GM18909 (cell line): ENCODE measurements around the gene EIF3K.

ENCODE experiments used
- ATAC-seq: cut with Tn5 transposase; IDR thresholded peaks from one replicate; pipeline ENCODE4 v1.9.1; 2021; ENCODE audit warnings: mild to moderate bottlenecking; ENCODE audit not compliant: unreplicated experiment, poor library complexity

Gene EIF3K

DNA sequence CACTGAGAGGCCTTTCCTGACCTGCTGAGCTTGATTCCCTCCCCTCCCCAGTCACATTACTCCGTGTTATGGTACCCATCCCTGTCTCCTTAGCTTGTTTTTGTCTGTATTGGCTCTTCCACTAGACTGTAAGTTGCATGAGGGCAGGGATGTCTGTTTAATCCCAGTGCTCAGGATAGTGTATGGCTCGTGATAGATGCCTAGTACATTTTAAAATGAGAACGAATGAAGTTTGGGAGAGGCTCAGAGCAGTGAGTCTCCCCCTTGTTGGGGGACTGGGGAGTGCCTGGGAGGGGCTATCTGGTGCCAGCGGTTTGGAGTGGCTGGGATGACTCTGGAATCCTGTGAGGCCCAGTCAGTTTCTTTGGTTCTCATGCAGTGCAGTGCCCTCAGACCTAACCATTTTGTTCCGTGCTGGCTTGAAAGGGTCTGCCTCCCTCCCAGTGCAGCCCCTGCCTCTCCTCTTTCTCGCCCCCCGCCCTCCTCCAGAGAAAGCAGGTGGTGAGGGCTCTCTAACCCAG is 63.9 kb downstream of the EIF3K start:
- ATAC-seq, result no peak

DNA sequence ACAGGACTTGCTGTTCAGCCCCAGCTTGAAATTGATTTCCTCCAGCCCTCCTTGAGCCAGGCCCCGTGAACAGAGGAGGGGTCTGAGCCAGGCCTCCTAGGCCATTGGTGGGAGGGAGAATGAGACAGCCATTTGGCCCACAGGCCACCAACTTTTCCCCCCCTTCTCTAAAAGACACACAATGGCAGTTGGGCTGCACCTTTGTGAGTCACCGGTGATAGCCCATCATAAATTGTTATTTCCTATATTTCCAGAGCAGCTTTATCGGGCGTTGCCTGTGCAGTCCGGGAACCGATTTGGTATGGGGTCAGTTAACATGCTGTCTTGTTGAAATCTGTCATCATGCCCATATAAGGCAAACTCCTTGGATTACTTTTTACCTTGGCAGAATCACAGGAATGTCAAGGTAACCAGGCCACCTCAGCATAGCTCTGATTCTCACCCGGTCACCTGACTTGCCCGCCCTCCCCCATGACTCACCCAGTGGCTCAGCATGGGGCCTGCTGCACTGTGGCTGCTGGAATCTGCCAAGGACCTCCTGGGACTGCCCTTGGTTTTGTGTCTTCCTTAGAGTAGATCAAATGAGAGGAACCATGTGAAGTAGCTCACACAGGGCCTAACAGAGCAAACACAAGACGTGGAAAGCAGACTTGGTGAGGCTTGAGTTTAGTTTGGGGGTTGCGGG is 64.5 kb downstream of the EIF3K start:
- ATAC-seq, result no peak

DNA sequence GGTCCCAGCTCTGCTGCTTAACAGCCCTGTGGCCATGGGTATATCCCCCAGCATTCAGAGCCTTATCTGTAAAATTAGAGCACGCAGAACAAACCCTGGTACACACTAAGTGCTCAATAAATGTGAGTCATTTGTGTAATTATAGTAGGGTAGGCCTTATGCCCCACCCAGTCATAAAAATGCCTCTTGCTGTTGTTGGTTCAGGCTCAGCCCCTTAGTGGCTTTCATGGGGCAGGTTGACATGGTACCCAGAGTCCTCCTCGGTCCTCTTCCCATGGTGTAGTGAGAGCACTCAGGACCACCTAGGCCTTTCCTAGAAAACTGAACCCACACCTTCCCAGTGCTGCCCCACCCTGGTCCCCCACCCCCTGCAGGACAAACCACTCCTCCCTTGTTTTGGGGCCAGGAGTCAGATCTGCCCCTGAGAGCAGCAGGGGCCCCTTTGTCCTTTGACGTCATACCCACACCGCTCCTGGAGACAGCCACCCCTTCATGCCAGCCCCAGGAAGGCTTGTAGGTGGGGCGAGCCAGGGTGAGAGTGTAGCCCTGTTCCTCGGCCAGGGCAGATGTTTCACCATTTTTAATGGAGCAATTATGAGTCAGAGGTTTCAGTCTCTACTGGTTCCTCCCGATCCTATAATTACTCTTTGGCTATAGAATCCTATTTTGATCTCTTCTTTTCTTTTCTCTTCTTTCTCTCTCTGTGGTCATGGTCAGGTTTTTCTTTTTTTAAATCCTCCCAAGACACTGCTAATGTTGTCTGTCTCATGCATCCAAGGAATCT is 65.3 kb downstream of the EIF3K start:
- no peak for ATAC-seq

DNA sequence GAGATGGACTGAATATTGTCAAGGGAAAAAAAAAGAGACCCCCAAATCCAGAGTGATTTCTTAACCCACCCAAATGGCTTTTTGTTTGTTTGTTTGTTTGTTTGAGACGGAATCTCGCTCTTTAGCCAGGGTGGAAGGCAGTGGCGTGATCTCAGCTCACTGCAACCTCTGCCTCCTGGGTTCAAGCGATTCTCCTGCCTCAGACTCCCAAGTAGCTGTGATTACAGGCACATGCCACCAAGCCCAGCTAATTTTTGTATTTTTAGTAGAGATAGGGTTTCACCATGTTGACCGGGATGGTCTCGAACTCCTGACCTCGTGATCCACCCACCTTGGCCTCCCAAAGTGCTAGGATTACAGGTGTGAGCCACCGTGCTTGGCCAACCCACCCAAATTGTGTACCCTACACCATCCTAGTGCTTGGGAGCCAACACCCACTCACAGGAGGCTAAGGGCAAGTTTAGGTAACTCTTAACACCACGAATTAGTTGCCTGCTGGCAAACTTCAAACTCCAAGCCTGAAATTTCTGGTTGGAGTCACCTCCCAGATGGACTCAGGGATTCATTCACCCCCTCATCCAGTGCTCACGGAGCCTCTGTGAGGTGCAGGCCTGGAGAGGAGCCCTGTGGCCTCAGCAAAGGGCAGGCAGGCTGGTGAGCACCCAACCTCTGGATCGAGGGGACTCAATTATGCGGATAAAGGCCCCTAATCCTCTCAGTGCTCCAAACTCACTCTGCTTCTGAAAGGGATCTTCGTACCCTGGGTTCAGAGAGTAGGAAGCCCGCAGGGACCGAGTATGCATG is 66.1 kb downstream of the EIF3K start:
- ATAC-seq, result no peak

DNA sequence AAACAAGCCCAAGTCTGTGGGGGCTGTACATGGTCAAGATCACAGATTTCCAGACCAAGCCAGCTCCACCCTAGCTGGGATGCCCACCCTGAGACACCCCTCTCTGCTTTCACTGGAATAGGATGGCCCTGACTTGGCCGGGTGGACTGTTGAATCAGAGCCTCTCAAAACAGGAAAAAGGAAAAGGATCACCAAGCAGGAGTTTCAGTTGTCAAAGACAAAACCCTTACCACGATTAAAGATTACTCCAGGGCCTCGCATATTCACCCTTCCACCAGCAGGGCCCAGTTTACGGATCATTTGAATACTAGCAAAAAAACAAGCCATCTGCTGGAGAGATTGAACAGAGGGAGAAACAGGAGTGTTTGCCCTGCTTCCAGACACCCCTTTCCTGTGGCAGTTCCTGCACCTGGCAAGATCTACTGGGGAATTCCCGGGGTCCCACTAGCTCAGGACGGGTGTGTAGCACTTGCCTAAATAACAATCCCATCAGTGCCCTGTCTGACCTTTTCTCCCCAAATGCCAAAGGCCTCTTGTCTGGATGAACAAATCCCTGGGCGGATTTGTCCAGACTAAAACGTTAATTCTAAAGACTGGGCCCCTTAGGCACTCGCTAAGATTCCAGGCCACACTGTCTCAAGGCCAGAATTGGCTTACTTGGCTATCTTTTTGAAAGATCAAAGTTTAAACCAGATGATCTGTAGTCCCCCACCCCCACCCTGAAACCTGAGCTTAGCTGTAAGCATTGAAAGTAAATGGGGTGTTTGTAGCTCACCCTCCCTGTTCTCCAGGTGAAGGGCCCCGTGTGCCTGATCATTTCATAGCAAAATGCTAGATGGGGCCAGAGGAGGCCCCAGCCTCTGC is 66.9 kb downstream of the EIF3K start:
- no peak for ATAC-seq

DNA sequence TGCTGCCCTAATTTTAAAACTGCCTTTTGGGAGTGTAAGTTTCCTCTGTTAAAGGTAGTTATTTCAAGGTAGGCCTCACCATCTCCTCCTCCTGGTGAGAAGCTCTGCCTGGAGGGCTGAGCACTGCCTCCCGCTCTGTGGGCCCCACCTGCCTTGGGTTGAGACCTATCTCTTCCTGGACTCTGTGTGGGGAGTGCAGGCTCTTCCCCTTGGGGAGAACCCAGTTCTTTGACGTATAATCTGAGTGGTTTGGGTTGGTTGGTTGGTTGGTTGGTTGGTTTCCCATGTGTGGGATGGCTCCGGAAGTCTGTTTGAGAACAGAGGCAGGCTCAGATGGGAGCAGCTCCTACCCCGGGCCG is 67.5 kb downstream of the EIF3K start:
- ATAC-seq, result no peak
